K562 (cell line): Measurements from ENCODE around the gene RNF167. TPM values are rescaled to one million over a fixed set of nuclear protein-coding genes. Genes with fewer than 3 reads are reported as not detected.

Experiments used
- ARID1B ChIP-seq: fragments of 450-650 bp; IDR thresholded peaks from 2 replicates; pipeline ENCODE4 v1.6.1; 2016; ENCODE audit warnings: antibody characterized with exemption, mild to moderate bottlenecking, inconsistent platforms
- MCM3 ChIP-seq: fragments of 450-650 bp; IDR thresholded peaks from 2 replicates; pipeline ENCODE4 v1.6.1; 2016
- NELFE ChIP-seq: IDR thresholded peaks from 2 replicates; pipeline ENCODE4 v1.6.1; 2011; ENCODE audit warnings: mild to moderate bottlenecking; ENCODE audit not compliant: insufficient read depth, insufficient read length
- SIX5 ChIP-seq, 2 experiments: IDR thresholded peaks; 2 replicates each; pipeline ENCODE4 v1.6.1; 2011; ENCODE audit warnings: low read length in 2 of 2, borderline replicate concordance in 1 of 2, low read depth in 1 of 2, mild to moderate bottlenecking in 1 of 2, moderate library complexity in 1 of 2; ENCODE audit not compliant: insufficient read depth in 1 of 2
- TEAD4 ChIP-seq, 2 experiments: sonication (generic) in 1 of 2; formaldehyde crosslinking in 1 of 2; IDR thresholded peaks; 2 replicates each; pipeline versions ENCODE4 v1.6.1 to v1.8.0; 2012 to 2022; ENCODE audit warnings: borderline replicate concordance in 1 of 2, inconsistent platforms in 1 of 2, low read length in 1 of 2, mild to moderate bottlenecking in 1 of 2, missing genetic modification reagents in 1 of 2
- U2AF1 ChIP-seq: fragments of 200-400 bp; formaldehyde crosslinking; optimal IDR thresholded peaks from 2 replicates; pipeline ENCODE3; 2017; ENCODE audit warnings: mild to moderate bottlenecking, low read depth, low read length, moderate library complexity
- polyA plus RNA-seq, 8 experiments: library from polyadenylated mRNA; depleted of rRNA in 4 of 8; stranded (reverse) in 5 of 8; unstranded in 3 of 8; fragments of >200 nt; fragmentation: Nextera tagmentation in 2 of 8; fragmentation: Illumina TruSeq in 1 of 8; extraction: Ambion mirVana in 2 of 8; extraction: Trizol in 1 of 8; gene quantifications; 2 replicates each; pipeline versions ENCODE4 v1.2.1 to v1.2.3, GENCODE V29; 2011 to 2014; ENCODE audit warnings: inconsistent platforms in 1 of 8, missing spikeins in 1 of 8
- total RNA-seq, 7 experiments: library from RNA; depleted of rRNA in 6 of 7; stranded (reverse); fragments of >200 nt in 6 of 7; fragmentation: Illumina TruSeq in 2 of 7; extraction: Trizol in 2 of 7; gene quantifications; 2 replicates each; pipeline versions ENCODE4 v1.2.1 to v1.2.3, GENCODE V29; 2011 to 2021; ENCODE audit warnings: low replicate concordance in 1 of 7
- TF ChIP-seq, protein P1 (sequence below), 2 experiments: fragments of 450-650 bp; formaldehyde crosslinking in 1 of 2; IDR thresholded peaks; 2 replicates each; pipeline versions ENCODE4 v1.4.0 to v1.6.1; 2014 to 2020; ENCODE audit warnings: mild to moderate bottlenecking in 2 of 2, borderline replicate concordance in 1 of 2, low read depth in 1 of 2
- TF ChIP-seq, protein P2 (sequence below): conservative IDR thresholded peaks from 2 replicates; pipeline ENCODE4 v1.6.1; 2011; ENCODE audit warnings: low read depth, mild to moderate bottlenecking, low read length; ENCODE audit not compliant: control insufficient read depth
- TF ChIP-seq, protein P3 (sequence below): sonication (generic); formaldehyde crosslinking; IDR thresholded peaks from 2 replicates; pipeline ENCODE4 v1.8.1; 2023; ENCODE audit warnings: mild to moderate bottlenecking, missing genetic modification reagents
- TF ChIP-seq, protein P4 (sequence below): IDR thresholded peaks from 2 replicates; pipeline ENCODE4 v1.6.1; 2011; ENCODE audit not compliant: insufficient read length; ENCODE audit errors: extremely low read depth
- TF ChIP-seq, protein P5 (sequence below): fragments of 450-650 bp; formaldehyde crosslinking; conservative IDR thresholded peaks from 2 replicates; pipeline ENCODE4 v1.4.0; 2022; ENCODE audit warnings: mild to moderate bottlenecking, missing genetic modification characterization

RNF167 gene
- total and polyA plus RNA-seq, 9 of the 15 experiments (the other 6 are each of a cell fraction or from before 2014, with no cell fraction given) = 16.5 to 143 (median 45.5) TPM

DNA sequence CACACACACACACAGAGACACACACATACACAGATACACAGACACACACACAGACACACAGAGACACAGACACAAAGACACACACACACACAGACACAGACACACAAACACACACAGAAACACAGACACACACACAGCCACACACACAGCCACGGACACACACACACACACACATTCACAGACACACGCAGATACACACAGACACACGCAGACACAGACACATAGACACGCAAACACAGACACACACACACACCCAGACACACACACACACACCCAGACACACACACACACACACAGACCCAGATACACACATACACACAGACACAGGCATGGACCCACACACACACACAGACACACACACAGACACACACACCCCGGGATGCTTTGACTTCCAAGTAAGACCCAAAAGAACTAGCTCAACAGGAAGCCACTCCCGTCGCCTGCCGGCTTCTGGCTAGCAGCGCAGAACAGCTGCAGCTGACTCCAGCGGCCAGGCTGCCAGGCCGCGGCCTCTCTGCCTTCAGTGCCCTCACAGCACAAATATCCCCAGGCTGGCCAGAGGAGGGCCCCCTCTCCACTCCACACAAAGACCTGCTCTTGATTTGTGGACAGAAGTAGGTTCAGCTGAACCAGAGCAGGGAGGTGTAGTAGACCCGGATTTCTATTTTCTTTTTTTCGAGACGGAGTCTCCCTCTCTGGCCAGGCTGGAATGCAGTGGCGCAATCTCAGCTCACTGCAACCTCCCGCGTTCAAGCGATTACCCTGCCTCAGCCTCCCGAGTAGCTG is 31.2 kb upstream of the RNF167 start (continued):
- TF ChIP-seq, protein P1, sequence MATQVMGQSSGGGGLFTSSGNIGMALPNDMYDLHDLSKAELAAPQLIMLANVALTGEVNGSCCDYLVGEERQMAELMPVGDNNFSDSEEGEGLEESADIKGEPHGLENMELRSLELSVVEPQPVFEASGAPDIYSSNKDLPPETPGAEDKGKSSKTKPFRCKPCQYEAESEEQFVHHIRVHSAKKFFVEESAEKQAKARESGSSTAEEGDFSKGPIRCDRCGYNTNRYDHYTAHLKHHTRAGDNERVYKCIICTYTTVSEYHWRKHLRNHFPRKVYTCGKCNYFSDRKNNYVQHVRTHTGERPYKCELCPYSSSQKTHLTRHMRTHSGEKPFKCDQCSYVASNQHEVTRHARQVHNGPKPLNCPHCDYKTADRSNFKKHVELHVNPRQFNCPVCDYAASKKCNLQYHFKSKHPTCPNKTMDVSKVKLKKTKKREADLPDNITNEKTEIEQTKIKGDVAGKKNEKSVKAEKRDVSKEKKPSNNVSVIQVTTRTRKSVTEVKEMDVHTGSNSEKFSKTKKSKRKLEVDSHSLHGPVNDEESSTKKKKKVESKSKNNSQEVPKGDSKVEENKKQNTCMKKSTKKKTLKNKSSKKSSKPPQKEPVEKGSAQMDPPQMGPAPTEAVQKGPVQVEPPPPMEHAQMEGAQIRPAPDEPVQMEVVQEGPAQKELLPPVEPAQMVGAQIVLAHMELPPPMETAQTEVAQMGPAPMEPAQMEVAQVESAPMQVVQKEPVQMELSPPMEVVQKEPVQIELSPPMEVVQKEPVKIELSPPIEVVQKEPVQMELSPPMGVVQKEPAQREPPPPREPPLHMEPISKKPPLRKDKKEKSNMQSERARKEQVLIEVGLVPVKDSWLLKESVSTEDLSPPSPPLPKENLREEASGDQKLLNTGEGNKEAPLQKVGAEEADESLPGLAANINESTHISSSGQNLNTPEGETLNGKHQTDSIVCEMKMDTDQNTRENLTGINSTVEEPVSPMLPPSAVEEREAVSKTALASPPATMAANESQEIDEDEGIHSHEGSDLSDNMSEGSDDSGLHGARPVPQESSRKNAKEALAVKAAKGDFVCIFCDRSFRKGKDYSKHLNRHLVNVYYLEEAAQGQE (IDR thresholded peaks at IDR 0.05; ENCODE audit: borderline replicate concordance) = peak; percentile 77
- TF ChIP-seq, protein P1 (CRISPR knock-in tag; IDR thresholded peaks at IDR 0.05; ENCODE audit: low read depth) = no peak
- no peak for TF ChIP-seq NELFE
- no peak for TF ChIP-seq SIX5 (IDR thresholded peaks at IDR 0.05; ENCODE audit: borderline replicate concordance in 1 of 2, insufficient read depth in 1 of 2, low read depth in 1 of 2, low read length in 2 of 2)
- TF ChIP-seq, protein P2, sequence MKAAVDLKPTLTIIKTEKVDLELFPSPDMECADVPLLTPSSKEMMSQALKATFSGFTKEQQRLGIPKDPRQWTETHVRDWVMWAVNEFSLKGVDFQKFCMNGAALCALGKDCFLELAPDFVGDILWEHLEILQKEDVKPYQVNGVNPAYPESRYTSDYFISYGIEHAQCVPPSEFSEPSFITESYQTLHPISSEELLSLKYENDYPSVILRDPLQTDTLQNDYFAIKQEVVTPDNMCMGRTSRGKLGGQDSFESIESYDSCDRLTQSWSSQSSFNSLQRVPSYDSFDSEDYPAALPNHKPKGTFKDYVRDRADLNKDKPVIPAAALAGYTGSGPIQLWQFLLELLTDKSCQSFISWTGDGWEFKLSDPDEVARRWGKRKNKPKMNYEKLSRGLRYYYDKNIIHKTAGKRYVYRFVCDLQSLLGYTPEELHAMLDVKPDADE = no peak
- TF ChIP-seq, protein P3, sequence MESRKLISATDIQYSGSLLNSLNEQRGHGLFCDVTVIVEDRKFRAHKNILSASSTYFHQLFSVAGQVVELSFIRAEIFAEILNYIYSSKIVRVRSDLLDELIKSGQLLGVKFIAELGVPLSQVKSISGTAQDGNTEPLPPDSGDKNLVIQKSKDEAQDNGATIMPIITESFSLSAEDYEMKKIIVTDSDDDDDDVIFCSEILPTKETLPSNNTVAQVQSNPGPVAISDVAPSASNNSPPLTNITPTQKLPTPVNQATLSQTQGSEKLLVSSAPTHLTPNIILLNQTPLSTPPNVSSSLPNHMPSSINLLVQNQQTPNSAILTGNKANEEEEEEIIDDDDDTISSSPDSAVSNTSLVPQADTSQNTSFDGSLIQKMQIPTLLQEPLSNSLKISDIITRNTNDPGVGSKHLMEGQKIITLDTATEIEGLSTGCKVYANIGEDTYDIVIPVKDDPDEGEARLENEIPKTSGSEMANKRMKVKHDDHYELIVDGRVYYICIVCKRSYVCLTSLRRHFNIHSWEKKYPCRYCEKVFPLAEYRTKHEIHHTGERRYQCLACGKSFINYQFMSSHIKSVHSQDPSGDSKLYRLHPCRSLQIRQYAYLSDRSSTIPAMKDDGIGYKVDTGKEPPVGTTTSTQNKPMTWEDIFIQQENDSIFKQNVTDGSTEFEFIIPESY = peak; percentile 68
- TF ChIP-seq ARID1B = peak; percentile 55
- TF ChIP-seq MCM3 = peak; percentile 44; the same call in 1 of the 2 replicates
- no peak for TF ChIP-seq TEAD4 (IDR thresholded peaks at IDR 0.05; ENCODE audit: low read length)
- TF ChIP-seq TEAD4 (CRISPR knock-in tag; IDR thresholded peaks at IDR 0.05; ENCODE audit: borderline replicate concordance) = no peak
- TF ChIP-seq U2AF1 = no peak
- TF ChIP-seq, protein P4, sequence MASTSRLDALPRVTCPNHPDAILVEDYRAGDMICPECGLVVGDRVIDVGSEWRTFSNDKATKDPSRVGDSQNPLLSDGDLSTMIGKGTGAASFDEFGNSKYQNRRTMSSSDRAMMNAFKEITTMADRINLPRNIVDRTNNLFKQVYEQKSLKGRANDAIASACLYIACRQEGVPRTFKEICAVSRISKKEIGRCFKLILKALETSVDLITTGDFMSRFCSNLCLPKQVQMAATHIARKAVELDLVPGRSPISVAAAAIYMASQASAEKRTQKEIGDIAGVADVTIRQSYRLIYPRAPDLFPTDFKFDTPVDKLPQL = no peak
- TF ChIP-seq, protein P5, sequence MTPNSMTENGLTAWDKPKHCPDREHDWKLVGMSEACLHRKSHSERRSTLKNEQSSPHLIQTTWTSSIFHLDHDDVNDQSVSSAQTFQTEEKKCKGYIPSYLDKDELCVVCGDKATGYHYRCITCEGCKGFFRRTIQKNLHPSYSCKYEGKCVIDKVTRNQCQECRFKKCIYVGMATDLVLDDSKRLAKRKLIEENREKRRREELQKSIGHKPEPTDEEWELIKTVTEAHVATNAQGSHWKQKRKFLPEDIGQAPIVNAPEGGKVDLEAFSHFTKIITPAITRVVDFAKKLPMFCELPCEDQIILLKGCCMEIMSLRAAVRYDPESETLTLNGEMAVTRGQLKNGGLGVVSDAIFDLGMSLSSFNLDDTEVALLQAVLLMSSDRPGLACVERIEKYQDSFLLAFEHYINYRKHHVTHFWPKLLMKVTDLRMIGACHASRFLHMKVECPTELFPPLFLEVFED (CRISPR knock-in tag) = peak; percentile 92
